Mesenchymal stem cell (in vitro differentiated cells and primary cell): ENCODE results near the gene ATG12.
"Not testable (repeated sequence)": the region's sequence is repeated elsewhere in the genome, so short reads cannot be mapped to it uniquely, and the experiment has no call there.

Experiments
- DNase-seq: peaks from one replicate; pipeline ENCODE4 v3.0.0-alpha.2; 2013
- H2AFZ ChIP-seq: one replicate; pipeline ENCODE4 v1.6.1; 2013; ENCODE audit warnings: low read depth, mild to moderate bottlenecking, control low read depth, inconsistent platforms, low read length, moderate library complexity
- H2AK5ac ChIP-seq: 2 replicates; pipeline ENCODE4 v1.6.1; 2013; ENCODE audit warnings: low read length, moderate library complexity, mild to moderate bottlenecking, inconsistent platforms; ENCODE audit not compliant: severe bottlenecking
- H2BK120ac ChIP-seq: one replicate; pipeline ENCODE4 v1.6.1; 2013; ENCODE audit warnings: low read depth, mild to moderate bottlenecking, inconsistent platforms, low read length, moderate library complexity
- H2BK12ac ChIP-seq, 2 experiments: one replicate each; pipeline ENCODE4 v1.6.1; 2013; ENCODE audit warnings: inconsistent platforms in 2 of 2, low read length in 2 of 2, mild to moderate bottlenecking in 2 of 2, moderate library complexity in 2 of 2, control low read depth in 1 of 2
- H2BK15ac ChIP-seq: one replicate; pipeline ENCODE4 v1.6.1; 2013; ENCODE audit warnings: mild to moderate bottlenecking, low read depth, inconsistent platforms; ENCODE audit not compliant: poor library complexity, severe bottlenecking
- H2BK5ac ChIP-seq: 2 replicates; pipeline ENCODE4 v1.6.1; 2013; ENCODE audit warnings: low read depth, mild to moderate bottlenecking, low read length, control low read depth, inconsistent platforms; ENCODE audit not compliant: poor library complexity, severe bottlenecking
- H3K14ac ChIP-seq, 2 experiments: one replicate each; pipeline ENCODE4 v1.6.1; 2013; ENCODE audit warnings: inconsistent platforms in 2 of 2, low read length in 2 of 2, control low read depth in 1 of 2, mild to moderate bottlenecking in 1 of 2, moderate library complexity in 1 of 2
- H3K18ac ChIP-seq, 2 experiments: one replicate each; pipeline ENCODE4 v1.6.1; 2013; ENCODE audit warnings: inconsistent platforms in 2 of 2, low read length in 2 of 2, control low read depth in 1 of 2, low read depth in 1 of 2, mild to moderate bottlenecking in 1 of 2
- H3K23ac ChIP-seq, 2 experiments: one replicate each; pipeline ENCODE4 v1.6.1; 2013; ENCODE audit warnings: inconsistent platforms in 2 of 2, low read length in 2 of 2, mild to moderate bottlenecking in 2 of 2, moderate library complexity in 2 of 2, control low read depth in 1 of 2
- H3K27ac ChIP-seq: 2 replicates; pipeline ENCODE4 v1.5.1; 2013; ENCODE audit warnings: mild to moderate bottlenecking, moderate library complexity, low read length, control low read depth, inconsistent platforms; ENCODE audit not compliant: poor library complexity, severe bottlenecking
- H3K27me3 ChIP-seq, 2 experiments: 2 replicates each; pipeline versions ENCODE4 v1.6.1 to v1.7.0; 2013; ENCODE audit warnings: low read length in 2 of 2, mild to moderate bottlenecking in 2 of 2, moderate library complexity in 2 of 2, control low read depth in 1 of 2, inconsistent platforms in 1 of 2; ENCODE audit not compliant: control insufficient read depth in 1 of 2, insufficient read depth in 1 of 2
- H3K36me3 ChIP-seq, 2 experiments: 2 replicates each; pipeline versions ENCODE4 v1.6.1 to v1.7.0; 2013; ENCODE audit warnings: low read length in 2 of 2, control low read depth in 1 of 2, inconsistent platforms in 1 of 2, low read depth in 1 of 2, mild to moderate bottlenecking in 1 of 2; ENCODE audit not compliant: insufficient read depth in 2 of 2, control insufficient read depth in 1 of 2
- H3K4ac ChIP-seq, 2 experiments: one replicate each; pipeline ENCODE4 v1.6.1; 2013; ENCODE audit warnings: inconsistent platforms in 2 of 2, low read length in 2 of 2, mild to moderate bottlenecking in 2 of 2, moderate library complexity in 2 of 2, control low read depth in 1 of 2, low read depth in 1 of 2
- H3K4me1 ChIP-seq: 2 replicates; pipeline ENCODE4 v1.6.1; 2013; ENCODE audit warnings: low read depth, low read length, control low read depth; ENCODE audit not compliant: control insufficient read depth, insufficient read depth
- H3K4me2 ChIP-seq: 2 replicates; pipeline ENCODE4 v1.6.1; 2013; ENCODE audit warnings: low read length, mild to moderate bottlenecking, inconsistent platforms; ENCODE audit not compliant: poor library complexity, severe bottlenecking
- H3K4me3 ChIP-seq, 2 experiments: 2 replicates each; pipeline versions ENCODE4 v1.5.1 to v1.7.0; 2013; ENCODE audit warnings: low read length in 2 of 2, mild to moderate bottlenecking in 2 of 2, control low read depth in 1 of 2, low read depth in 1 of 2; ENCODE audit not compliant: insufficient read depth in 1 of 2
- H3K79me1 ChIP-seq: replicated peaks from 2 replicates; pipeline ENCODE4 v1.6.1; 2013; ENCODE audit warnings: mild to moderate bottlenecking, control low read depth, low read length, inconsistent platforms; ENCODE audit not compliant: poor library complexity, severe bottlenecking
- H3K9ac ChIP-seq: 2 replicates; pipeline ENCODE4 v1.7.0; 2013; ENCODE audit warnings: mild to moderate bottlenecking, low read length, moderate library complexity
- H3K9me3 ChIP-seq: 2 replicates; pipeline ENCODE4 v1.7.0; 2013; ENCODE audit warnings: mild to moderate bottlenecking, low read length; ENCODE audit not compliant: control insufficient read depth
- H4K8ac ChIP-seq: one replicate; pipeline ENCODE4 v1.6.1; 2013; ENCODE audit warnings: inconsistent platforms, mild to moderate bottlenecking, low read length, moderate library complexity
- H4K91ac ChIP-seq: one replicate; pipeline ENCODE4 v1.6.1; 2013; ENCODE audit warnings: mild to moderate bottlenecking, low read length, inconsistent platforms
- WGBS: methylation state at CpG from one replicate; pipeline ENCODE4 v1.1.7; 2013; ENCODE audit warnings: mixed read lengths; 5-methylcytosine and 5-hydroxymethylcytosine counted together

The ATG12 gene

DNA sequence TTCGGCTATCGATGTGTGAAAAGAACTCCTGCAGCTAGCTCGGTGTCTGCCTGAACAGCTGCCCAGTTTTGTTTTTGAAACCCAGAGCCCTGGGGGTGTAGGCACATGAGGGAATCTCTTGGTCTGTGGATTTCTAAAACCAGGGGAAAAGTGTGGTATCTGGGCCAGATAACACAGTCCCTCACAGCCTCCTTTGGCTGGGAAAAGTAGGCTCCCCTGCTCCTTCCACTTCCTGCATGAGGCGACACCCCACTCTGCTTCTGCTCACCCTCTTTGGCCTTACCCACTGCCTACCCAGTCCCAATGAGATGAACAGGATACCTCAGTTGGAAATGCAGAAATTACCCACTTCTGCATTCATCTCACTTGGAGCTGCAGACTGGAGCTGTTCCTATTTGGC, 15.4 kb downstream of the ATG12 start:
- no peaks in the 10 kb centered on the region for H3K27me3 ChIP-seq
- H2BK15ac ChIP-seq, result no peak overlapping the region
- H3K9me3 ChIP-seq, result peaks cover 16% of the 10 kb centered on the region
- no peak overlapping the region for H2AK5ac ChIP-seq
- no peak overlapping the region for H2BK12ac ChIP-seq
- H3K18ac ChIP-seq, result no peak overlapping the region
- no peak overlapping the region for H3K9ac ChIP-seq
- DNase-seq, result no peak
- no peak overlapping the region for H3K4ac ChIP-seq
- no peak overlapping the region for H3K4me3 ChIP-seq
- H4K8ac ChIP-seq, result no peak overlapping the region
- 93% methylated on average over 4 of the region's 4 CpGs for WGBS
- no peak overlapping the region for H3K14ac ChIP-seq
- peaks cover 0 to 38% of the 10 kb centered on the region in 2 experiments for H3K36me3 ChIP-seq
- no peak overlapping the region for H2AFZ ChIP-seq
- H4K91ac ChIP-seq, result no peak overlapping the region
- no peak overlapping the region for H3K27ac ChIP-seq
- H3K79me1 ChIP-seq, result no peaks in the 10 kb centered on the region
- no peak overlapping the region for H3K4me2 ChIP-seq
- H3K4me1 ChIP-seq, result no peaks in the 10 kb centered on the region
- H3K23ac ChIP-seq, result no peak overlapping the region
- H2BK5ac ChIP-seq, result no peak overlapping the region
- no peak overlapping the region for H2BK120ac ChIP-seq

DNA sequence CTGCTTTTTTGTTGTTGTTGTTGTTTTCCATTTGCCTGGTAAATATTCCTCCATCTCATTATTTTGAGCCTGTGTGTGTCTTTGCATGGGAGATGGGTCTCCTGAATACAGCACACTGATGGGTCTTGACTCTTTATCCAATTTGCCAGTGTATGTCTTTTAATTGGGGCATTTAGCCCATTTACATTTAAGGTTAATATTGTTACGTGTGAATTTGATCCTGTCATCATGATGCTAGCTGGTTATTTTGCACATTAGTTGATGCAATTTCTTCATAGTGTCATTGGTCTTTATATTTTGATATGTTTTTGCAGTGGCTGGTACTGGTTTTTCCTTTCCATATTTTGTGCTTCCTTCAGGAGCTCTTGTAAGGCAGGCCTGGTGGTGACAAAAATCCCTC, 16.4 kb downstream of the ATG12 start:
- H3K9me3 ChIP-seq, result peaks cover 16% of the 10 kb centered on the region
- H2BK5ac ChIP-seq, H2BK15ac ChIP-seq, H2AK5ac ChIP-seq, H3K14ac ChIP-seq, H3K18ac ChIP-seq, H3K4ac ChIP-seq, H3K4me3 ChIP-seq, H4K8ac ChIP-seq, H2AFZ ChIP-seq, DNase-seq, H2BK120ac ChIP-seq, H3K4me2 ChIP-seq, H2BK12ac ChIP-seq, H3K4me1 ChIP-seq, H3K79me1 ChIP-seq, H3K9ac ChIP-seq, H3K27ac ChIP-seq, H4K91ac ChIP-seq, H3K27me3 ChIP-seq, H3K23ac ChIP-seq: not testable (repeated sequence)
- peaks cover 0 to 28% of the 10 kb centered on the region in 2 experiments for H3K36me3 ChIP-seq
- 100% methylated on average over 1 of the region's 1 CpG for WGBS

DNA sequence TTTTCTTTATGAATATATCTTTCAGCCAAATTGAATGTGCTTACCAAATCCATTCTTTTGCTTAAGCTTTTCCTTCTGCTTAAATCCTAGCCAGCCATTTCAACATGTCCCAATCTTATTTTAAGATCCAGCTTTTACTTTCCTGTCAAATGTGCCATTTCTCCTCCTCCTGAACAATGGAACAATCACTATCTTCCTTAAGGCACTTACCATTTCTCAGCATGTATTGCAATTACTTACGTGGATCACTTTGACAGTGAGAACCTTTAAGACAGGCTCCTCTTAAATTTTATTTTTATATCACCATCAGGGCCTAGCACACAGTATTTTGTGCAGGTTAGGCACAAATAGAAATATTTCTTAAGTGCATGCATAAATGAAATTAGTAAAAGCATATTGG, 20.5 kb downstream of the ATG12 start:
- Histone ChIP-seq H3K36me3 (no peaks in the 10 kb centered on the region), H3K4me2 (no peak overlapping the region), H2BK12ac (no peak overlapping the region), H3K23ac (no peak overlapping the region), H2BK15ac (no peak overlapping the region), H3K18ac (no peak overlapping the region), H2AFZ (no peak overlapping the region), H3K4me1 (peaks cover 9% of the 10 kb centered on the region), H3K9ac (no peak overlapping the region), H3K27ac (no peak overlapping the region), H2BK5ac (no peak overlapping the region), H2BK120ac (no peak overlapping the region), H3K14ac (no peak overlapping the region), H3K9me3 (peaks cover 10% of the 10 kb centered on the region), H4K8ac (no peak overlapping the region), H3K4ac (no peak overlapping the region), H3K79me1 (no peaks in the 10 kb centered on the region), H3K27me3 (peaks cover 0 to 19% of the 10 kb centered on the region in 2 experiments), H4K91ac (no peak overlapping the region), H3K4me3 (no peak overlapping the region), H2AK5ac (no peak overlapping the region)
- no peak for DNase-seq
- WGBS, result 83% methylated on average over 1 of the region's 1 CpG

DNA sequence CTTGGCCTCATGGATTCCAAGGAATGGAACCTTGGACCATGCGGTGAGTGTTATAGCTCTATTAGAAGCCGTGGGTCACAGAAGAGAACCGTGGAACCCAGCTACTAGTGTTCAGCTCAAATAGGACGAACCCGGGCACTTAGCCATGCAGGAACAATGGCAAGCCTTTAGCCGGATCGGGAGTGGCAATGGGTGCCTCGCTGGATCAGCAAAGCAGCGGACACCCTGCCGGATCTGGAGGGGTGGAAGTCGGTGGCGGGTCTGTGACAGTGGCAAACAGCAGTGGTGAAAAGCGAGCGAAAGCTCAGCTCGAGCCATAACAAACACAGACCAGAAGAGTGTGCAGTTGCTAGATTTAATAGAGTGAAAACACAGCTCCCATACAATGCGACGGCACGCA, 22.5 kb downstream of the ATG12 start:
- Histone ChIP-seq H2AK5ac (no peak overlapping the region), H3K27me3 (peaks cover 18 to 40% of the 10 kb centered on the region in 2 experiments), H2BK12ac (no peak overlapping the region), H2AFZ (no peak overlapping the region), H3K4me2 (no peak overlapping the region), H4K8ac (no peak overlapping the region), H3K9me3 (peaks cover under 1% of the 10 kb centered on the region), H4K91ac (no peak overlapping the region), H3K4ac (no peak overlapping the region), H3K27ac (no peak overlapping the region), H3K23ac (no peak overlapping the region), H3K18ac (no peak overlapping the region), H3K4me1 (peaks cover 14% of the 10 kb centered on the region), H3K36me3 (no peaks in the 10 kb centered on the region), H3K4me3 (no peak overlapping the region), H3K79me1 (no peaks in the 10 kb centered on the region), H3K14ac (no peak overlapping the region), H2BK5ac (no peak overlapping the region), H2BK15ac (no peak overlapping the region), H3K9ac (no peak overlapping the region), H2BK120ac (no peak overlapping the region)
- no peak for DNase-seq
- 94% methylated on average over 18 of the region's 18 CpGs for WGBS
